ENCODE results near the gene ZBTB39.
"Not testable (repeated sequence)": the region's sequence is repeated elsewhere in the genome, so short reads cannot be mapped to it uniquely, and the experiment has no call there.

Gene ZBTB39

DNA sequence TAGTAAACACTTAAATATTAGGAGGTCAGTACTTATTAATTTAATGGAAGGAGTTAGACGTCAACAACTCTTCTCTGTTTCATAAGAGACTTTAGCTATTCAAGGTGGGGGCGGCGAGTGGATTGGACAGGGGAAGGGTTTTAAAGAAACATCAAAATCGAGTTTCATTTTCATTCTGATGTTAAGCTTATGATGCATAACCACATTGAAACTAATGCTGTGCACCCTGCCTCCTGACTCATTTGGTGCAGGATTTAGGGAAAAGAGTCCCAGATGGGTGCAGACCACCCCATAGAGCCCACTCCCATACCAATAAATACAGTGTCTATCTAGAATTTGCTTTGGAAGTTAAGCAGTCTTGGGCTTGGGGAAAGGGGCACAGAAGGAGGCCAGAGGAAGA, 7.4 kb downstream of the ZBTB39 start:
- DNase-seq, result no peak

DNA sequence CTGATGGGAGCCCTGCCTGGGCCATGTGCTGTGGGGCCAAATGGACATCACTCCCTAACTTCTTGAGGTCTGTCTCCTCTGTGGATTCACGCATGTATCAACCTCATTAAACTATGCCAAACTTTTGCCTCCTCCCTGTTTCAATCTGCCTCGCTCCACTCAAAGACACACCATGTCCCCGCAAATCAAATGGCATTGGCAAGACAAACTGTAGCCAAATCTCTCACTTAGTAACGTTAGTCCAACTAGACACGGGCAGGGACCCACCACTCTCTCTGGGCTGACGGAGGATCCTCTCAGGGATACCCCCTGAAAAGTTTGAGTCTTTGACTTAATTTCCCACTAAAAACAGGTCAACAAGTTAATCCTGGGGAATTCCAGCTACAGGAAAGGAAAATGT, 8.0 kb downstream of the ZBTB39 start:
- DNase-seq, result no peak

DNA sequence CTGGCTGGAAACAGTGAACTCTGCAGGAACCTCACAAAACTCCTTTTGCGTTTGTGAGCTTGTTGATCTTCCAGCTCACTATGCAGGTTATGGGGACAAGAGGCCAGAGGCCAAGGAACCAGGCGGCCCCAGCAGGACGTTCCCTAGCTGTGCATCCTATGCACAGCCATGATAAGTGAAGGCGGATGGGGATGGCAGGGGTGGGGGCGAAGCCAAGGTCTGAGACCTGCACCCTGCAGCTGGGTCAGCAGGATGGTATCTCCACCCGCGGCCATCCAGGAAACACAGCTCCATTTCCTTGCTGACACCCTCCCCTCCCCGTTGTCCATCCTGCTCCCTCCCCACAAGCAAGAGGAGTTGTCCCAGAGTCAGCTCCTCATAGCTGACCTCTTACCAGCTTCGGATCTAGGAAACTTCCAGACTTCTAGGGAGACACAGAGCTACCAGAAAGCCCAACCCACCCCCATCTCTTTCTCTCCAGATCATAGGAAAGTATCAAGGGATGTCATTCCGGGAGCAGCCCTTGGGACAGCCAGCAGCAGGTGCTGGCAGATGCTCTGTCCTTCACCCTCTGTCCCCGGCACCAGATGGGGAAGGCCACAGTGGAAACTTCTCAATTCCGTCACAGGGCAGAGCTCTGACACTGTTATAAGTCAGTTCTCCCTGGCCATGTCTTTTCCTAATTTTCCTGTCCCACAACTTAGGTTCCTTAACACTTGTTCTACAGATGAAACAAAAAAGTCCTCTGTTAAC, 9.4 kb downstream of the ZBTB39 start:
- DNase-seq, result no peak

DNA sequence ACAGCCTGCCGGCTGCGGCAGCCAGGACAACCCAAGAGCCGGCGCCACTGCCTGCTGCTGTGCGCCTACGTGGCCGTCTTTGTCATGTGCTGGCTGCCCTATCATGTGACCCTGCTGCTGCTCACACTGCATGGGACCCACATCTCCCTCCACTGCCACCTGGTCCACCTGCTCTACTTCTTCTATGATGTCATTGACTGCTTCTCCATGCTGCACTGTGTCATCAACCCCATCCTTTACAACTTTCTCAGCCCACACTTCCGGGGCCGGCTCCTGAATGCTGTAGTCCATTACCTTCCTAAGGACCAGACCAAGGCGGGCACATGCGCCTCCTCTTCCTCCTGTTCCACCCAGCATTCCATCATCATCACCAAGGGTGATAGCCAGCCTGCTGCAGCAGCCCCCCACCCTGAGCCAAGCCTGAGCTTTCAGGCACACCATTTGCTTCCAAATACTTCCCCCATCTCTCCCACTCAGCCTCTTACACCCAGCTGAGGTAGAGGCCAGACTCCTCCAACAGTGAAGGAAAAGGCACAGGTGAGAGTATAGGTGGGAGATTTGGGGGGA, 10.3 kb downstream of the ZBTB39 start:
- DNase-seq, result no peak

DNA sequence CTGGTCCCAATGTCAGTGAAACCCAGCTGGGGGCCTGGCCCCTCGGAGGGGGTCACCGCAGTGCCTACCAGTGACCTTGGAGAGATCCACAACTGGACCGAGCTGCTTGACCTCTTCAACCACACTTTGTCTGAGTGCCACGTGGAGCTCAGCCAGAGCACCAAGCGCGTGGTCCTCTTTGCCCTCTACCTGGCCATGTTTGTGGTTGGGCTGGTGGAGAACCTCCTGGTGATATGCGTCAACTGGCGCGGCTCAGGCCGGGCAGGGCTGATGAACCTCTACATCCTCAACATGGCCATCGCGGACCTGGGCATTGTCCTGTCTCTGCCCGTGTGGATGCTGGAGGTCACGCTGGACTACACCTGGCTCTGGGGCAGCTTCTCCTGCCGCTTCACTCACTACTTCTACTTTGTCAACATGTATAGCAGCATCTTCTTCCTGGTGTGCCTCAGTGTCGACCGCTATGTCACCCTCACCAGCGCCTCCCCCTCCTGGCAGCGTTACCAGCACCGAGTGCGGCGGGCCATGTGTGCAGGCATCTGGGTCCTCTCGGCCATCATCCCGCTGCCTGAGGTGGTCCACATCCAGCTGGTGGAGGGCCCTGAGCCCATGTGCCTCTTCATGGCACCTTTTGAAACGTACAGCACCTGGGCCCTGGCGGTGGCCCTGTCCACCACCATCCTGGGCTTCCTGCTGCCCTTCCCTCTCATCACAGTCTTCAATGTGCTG, 11.0 kb downstream of the ZBTB39 start:
- no peak for DNase-seq

DNA sequence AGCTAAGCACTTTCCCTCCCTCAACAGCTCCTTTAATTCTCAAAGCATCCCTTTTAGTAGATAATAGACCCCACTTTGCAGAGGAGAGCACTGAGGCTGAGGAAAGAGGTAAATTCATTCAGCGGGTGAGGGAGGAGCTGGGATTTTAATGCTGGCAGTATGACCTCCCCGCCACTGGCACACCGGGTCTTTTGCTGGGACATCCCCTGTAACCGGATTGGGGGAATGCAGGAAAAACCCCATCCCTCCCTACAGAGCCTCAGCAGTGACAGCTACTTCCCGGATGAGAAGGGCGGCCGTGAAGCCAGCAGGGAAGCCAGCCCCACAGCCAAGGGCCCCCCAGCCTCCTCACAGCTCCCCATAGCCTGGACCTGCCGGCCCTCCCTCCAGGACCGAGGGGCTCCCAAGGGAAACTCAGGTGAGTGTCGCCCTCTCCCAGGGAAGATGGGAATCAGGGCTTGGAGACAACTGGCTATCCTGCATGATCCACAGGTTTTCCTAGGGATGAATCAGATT, 12.1 kb downstream of the ZBTB39 start:
- no peak for DNase-seq

DNA sequence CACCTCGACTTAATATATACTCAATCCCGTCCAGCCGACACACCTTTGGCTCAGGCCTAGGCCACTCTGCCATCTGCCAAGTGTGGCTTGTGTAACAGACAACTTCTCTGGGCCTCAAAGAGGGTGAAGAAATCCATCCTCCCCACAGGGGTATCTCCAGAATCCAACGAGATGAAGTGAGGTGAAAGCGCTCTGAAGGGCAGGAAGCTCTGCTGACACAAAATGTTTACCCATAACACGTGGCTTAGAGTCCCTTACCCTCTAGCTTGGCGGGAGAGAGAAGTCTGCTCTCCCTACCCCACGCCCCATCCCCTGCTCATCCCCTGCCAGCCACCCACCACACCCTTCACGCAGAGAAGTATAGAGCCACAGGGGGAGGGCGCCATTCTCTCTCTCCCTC, 13.0 kb downstream of the ZBTB39 start:
- no peak for DNase-seq

DNA sequence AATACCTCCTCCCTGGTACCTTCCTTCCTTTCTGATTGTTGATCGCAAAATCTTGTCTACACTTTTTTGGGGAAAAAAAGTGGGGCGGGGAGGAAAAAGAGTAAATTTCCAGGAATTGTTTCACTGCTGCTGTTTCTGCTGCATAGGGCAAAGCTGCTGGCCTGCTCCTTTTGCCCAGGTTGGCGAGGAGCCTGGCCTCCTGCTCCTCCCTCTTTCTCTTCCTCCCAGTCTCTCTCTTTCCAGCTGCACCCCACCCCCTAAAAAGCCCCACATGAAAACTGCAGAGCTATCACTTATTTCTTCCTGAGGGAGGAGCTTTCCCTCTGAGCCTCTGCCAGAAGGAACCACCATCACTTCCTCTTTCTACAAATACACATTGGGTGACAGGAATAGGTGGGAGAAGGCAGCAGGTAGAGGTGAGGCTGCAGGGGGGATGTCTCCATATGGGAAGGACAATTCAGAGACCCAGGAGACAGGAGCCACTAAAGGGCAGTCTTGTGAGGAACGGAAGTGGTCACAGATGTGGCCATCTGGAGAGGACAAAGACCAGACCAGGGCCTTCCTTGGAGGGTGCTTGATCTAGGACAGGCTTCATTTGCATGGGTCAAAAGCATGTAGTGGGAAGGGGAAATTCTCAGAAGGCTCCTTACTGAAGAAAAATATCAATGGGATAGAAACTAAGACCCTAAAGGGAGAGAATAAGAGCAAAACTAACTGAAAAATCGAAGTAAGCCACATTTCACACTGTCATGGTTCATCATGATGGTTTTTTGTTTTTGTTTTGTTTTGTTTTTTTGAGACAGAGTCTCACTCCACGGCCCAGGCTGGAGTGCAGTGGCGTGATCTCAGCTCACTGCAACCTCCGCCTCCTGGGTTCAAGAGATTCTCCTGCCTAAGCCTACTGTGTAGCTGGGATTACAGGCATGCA, 14.8 kb downstream of the ZBTB39 start:
- DNase-seq, result peak; percentile 49

DNA sequence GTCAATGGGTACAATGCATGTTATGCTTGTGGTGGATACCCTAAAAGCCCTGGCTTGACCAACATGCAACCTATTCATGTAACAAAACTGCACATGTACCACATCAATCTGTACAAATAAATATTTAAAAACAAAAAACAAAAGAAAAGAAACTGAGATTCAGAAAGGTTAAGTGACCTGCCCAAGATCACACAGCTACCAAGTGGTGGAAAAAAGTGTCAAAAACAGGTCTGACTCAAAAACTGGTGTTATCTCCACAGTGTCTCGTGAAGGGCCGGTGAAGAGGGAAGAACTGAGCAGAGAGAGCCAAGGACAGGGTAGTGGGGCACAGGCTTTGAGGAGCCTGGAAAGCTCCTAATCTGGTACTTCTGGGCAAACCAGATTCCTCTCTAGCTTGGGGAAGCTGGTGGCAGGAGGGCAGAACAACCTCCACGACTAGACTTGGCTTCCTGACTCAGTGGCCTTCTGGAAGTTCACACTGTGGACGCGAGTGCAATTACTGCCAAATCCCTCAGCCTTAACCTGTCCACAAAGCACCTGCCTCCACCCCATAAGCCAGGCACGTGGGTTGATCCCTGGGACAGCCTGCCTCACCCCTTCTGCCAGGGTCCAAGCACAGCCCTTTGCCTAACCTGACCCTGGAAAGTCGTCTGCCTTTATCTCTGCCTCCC, 15.6 kb downstream of the ZBTB39 start:
- no peak for DNase-seq

DNA sequence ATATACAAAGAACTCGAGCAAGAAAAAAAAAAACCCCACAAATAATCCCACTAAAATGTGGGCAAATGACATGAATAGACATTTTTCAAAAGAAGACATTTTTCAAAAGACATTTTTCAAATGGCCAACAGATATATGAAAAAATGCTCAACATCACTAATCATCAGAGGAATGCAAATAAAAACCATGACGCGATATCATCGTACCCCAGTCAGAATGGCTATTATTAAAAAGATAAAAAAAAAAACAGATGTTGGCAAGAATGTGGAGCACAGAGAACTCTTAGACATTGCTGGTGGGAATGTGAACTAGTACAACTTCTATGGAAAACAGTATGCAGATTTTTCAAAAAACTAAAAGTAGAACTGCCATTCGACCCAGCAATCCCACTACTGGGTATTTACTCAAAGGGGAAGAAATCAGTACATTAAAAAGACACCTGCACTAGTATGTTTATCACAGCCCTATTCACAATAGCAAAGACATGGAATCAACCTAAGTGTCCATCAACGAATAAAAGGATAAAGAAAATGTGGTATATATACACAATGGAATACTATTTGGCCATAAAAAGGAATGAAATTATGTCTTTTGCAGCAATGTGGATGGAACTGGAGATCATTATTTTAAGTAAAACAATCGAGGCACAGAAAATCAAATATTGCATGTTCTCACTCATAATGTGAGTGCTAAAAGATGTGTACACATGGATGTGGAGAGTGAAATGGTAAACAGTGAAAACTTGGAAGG, 16.3 kb downstream of the ZBTB39 start:
- no peak for DNase-seq

DNA sequence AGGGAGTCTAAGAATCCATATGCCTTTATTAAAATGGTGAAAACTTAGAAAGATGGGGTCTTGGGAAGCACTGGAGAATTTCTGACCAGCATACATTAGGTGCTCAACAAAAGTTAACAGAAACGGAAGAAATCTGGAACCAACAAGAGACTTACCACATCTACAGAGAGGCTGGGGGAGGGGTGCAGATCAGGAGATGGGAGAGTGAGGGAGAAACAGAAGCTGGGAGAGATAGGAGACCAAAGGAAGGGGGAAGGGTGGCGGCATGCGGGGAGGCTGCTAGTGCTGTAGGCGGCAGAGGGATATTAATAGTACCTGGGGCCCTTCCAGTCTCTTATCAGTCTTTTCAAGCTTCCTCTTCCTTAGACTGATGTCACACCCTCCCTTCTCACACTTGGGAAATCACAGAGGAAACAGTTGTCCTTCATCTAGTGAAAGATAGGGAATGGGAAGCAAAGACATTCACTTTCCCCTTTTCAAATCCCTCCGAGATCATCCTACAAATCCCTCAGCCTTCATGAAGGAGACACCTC, 18.1 kb downstream of the ZBTB39 start:
- DNase-seq, result peak; percentile 93

DNA sequence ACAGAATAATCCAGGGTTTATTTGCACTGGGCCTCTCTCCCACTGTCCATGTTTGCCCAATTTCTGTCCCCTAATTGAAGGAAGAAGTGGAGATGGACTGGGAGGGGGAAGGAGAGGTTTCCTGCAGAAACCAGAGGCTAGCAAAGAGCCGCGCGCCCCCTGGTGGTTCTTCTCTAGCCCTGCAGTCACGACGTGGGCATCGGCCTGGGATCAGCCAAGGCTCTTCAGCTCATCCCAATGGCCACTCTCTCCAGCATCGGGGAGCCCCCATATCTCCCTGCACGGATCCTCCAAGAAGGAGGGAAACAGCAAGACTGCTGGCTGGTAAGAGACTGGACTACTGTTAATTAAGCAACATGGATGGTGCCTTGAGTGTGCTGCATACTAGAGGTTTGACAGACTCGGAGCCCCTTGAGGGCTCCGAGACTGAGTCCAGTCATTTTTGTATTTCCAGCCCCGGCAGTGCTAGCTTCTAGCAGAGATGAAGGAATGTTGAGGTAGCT, 18.7 kb downstream of the ZBTB39 start:
- DNase-seq, result peak; percentile 93

DNA sequence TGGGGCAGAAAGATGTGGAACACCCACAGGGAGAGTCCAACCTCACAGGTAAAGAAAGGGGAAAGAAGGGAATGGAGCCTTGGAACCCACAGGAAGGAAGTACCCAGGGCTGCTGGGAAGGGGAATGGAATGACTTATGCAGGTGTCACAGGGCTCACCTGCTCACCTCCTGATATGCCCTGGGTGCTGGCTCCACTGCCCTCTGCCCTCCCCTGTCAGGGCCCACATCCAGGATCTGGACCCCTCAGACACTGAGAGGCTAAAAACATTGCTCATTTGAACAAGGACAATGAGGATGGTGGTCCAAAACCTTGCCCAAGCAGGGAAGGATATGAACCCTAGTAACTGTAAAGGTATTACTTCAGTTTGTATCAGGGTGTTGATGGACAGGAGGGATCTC, 19.3 kb downstream of the ZBTB39 start:
- no peak for DNase-seq

DNA sequence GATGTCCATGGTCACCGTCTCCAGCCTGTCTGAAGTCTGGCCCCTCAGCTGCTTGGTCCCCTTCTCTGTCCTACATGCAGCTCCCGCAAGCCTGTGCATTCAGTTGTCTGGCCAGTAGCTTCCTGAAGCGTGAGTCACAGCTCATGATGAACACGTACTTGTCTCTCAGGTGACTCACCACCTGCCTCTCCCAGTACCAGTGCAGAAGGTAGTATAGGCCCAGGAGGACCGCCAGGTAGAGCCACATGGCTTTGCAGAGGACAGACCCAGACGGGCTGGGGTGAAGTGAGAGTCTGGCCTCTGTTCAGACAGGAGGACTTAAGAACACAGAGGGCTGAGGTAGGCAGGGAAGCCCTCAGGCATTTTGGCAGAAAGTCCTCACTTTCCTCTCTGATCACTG, 20.6 kb downstream of the ZBTB39 start:
- DNase-seq, result not testable (repeated sequence)

DNA sequence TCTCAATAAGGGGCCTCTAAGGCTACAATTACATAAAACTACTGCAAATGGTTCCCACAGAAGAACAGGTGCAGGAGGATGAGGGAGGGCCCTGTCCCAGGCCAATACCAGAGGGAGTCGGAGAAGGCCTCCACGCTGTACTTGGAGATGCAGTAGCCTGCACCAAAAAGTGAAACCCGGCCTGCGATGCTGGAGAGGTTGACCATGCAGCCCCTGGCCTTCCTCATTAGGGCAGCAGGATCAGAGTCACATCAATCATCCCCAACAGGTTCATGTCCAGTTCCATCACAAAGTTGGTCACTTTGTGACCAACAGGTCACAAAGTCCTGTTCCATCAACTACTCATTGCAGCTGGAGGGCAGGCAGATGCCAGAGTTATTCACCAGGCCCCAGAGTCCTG, 23.0 kb downstream of the ZBTB39 start:
- no peak for DNase-seq

DNA sequence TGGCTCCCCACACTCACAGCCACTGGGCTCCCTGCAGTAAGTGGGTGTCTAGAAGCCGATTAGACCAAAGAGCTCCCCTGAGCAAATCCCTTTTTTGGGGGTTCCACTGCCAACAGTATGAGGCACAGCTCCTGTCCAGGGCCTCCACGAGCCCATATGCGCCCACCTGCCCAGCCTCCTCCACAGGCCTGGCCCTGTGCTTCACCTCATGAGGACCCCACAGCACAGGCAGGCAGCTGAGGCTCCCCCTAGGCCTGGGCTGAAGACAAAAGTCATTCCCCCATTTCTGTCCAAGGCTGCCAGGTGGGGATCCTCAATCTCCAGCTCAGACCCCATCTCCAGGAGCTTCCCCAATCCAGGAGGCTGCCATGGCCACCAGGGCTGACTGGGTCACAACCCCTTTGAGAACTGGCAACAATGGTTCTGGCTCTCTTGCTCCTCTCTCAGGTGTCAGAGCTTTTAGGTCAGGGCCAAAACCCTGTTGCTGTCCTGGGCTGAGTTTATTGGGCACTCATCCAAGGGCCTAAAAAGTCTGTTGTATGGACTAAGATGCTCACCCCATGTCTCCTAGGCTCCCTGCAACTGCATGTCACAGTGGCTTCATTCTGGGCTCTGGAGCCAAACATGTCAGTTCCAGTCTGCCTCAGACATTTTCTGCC, 23.6 kb downstream of the ZBTB39 start:
- DNase-seq, result not testable (repeated sequence)

DNA sequence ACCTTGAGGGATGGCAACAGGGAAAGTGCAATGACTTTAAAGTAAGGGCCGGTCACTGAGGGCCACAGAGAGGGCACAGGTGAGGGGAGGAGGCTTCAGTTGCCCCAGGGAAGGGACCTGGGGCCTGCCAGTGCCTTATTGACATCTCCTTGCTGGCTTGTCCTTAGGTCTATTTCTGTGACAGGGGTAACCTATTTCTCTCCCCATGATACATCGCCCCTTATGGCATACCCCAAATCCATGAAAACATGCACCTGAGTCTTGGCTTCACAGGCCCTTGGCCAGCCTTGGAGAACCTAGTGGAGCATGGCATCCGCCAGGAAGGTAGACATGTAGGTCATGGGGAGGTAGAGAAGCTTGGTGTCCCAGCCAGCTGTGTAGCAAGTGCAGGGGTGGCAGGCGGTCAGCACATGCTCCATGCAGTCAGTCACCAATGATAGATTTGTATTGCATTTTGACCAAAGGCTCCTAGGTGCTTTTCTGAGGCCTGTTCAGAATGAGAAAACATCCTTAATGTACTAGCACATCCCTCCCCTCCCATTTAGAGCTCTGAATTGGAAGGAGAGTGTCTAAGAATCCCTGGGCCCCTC, 25.3 kb downstream of the ZBTB39 start:
- no peak for DNase-seq

DNA sequence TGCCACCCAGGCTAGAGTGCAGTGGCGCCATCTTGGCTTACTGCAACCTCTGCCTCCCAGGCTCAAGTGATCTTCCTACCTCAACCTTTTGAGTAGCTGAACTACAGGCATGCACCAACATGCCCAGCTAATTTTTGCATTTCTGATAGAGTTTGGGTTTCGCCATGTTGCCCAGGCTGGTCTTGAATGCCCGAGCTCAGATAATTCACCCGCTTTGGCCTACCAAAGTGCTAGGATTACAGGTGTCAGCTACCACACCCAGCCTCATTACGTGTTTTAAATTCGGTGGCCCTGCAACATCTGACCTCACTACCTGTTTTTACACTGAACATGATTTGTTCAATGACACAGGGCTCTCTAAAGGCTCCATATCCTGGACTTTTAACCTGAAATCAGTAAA, 26.1 kb downstream of the ZBTB39 start:
- DNase-seq, result no peak

DNA sequence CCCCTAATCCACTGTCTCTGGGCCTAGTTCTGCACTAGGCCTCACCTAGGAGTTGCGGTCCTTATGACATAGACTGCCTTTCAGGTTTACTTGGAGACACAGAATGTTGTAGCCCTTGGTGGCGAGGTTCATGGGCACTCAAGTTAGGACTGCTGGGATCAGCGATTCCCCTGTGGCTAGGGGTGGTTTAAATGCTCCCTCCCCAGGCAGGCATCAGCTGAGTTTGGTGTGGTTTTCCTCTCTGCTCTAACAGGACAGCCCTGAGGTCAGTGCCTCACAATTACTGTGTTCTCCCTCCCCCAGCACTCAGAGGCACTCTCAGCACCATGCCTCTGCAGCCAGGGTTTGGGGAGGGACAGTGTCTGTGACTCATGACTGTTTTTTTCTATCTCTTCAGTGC, 26.7 kb downstream of the ZBTB39 start:
- DNase-seq, result no peak

All from hematopoietic multipotent progenitor cell treated with erythropoietin and hydrocortisone succinate and interleukin-3 and kit ligand, for 6 days (in vitro differentiated cells).